Measurements from ENCODE around the gene GBP4.

DNA sequence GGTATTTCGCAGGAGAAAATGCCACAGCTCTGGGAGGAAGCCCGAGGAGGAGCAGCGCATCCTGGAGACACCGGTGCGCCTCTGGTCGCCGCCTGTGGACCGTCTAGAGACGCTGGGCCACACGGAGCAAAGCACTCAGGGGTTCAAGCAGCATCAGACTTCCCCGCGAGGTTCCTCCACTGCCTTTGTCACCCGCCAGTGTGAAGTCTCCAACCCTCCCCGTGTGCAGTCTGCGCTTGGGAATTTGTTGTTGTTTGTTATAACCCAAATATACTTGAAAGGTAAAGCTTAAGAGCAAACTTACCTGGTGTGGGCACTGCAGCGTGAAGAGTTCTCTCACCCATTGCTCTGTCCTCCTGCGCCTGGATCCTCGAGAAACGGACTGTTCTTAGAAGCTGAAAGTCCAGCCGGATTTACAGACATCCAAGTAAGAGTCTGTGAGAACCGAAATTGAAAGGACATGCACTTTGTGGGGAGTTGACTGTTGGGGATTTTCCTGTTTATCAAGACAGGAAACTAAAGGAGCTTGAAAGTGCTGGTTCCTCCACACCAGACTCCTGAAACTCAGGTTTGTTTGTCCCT, at the start of gene GBP4:
- TF ChIP-seq, protein P1, sequence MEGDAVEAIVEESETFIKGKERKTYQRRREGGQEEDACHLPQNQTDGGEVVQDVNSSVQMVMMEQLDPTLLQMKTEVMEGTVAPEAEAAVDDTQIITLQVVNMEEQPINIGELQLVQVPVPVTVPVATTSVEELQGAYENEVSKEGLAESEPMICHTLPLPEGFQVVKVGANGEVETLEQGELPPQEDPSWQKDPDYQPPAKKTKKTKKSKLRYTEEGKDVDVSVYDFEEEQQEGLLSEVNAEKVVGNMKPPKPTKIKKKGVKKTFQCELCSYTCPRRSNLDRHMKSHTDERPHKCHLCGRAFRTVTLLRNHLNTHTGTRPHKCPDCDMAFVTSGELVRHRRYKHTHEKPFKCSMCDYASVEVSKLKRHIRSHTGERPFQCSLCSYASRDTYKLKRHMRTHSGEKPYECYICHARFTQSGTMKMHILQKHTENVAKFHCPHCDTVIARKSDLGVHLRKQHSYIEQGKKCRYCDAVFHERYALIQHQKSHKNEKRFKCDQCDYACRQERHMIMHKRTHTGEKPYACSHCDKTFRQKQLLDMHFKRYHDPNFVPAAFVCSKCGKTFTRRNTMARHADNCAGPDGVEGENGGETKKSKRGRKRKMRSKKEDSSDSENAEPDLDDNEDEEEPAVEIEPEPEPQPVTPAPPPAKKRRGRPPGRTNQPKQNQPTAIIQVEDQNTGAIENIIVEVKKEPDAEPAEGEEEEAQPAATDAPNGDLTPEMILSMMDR (conservative IDR thresholded peaks at IDR 0.05; ENCODE audit: low read depth in 2 of 2) = no peak
- TF ChIP-seq POLR2AphosphoS5 (IDR thresholded peaks at IDR 0.05; ENCODE audit: low read depth) (no peak), NANOG (IDR thresholded peaks at IDR 0.05; ENCODE audit: borderline replicate concordance) (no peak), EZH2phosphoT487 (IDR thresholded peaks at IDR 0.05; ENCODE audit: unreplicated experiment) (no peak), CREB1 (CRISPR knock-in tag; IDR thresholded peaks at IDR 0.05; ENCODE audit: low read depth) (no peak), EZH2 (IDR thresholded peaks at IDR 0.05; ENCODE audit: low read depth, unreplicated experiment) (no peak), STAT1 (IDR thresholded peaks at IDR 0.05; ENCODE audit: unreplicated experiment) (no peak), ZNF331 (CRISPR knock-in tag; IDR thresholded peaks at IDR 0.05; ENCODE audit: low read depth) (no peak), ZNF114 (CRISPR knock-in tag; IDR thresholded peaks at IDR 0.05) (no peak), REST (IDR thresholded peaks at IDR 0.05; ENCODE audit: unreplicated experiment) (no peak), JUNB (IDR thresholded peaks at IDR 0.05; ENCODE audit: unreplicated experiment) (no peak)
